IMR-90 (cell line): Measurements from ENCODE around the gene PTGR2.

Experiments
- BHLHE40 ChIP-seq: fragments of 150-350 bp; IDR thresholded peaks from 2 replicates; pipeline ENCODE4 v1.6.1; 2016; ENCODE audit warnings: mild to moderate bottlenecking, low read depth, low read length
- CEBPB ChIP-seq: IDR thresholded peaks from 2 replicates; pipeline ENCODE4 v1.6.1; 2012; ENCODE audit warnings: low read depth, low read length, improper control_type of control experiment
- CHD1 ChIP-seq: IDR thresholded peaks from 2 replicates; pipeline ENCODE4 v1.6.1; 2012; ENCODE audit warnings: low read depth, low read length, improper control_type of control experiment
- CTCF ChIP-seq: conservative IDR thresholded peaks from 2 replicates; pipeline ENCODE4 v1.5.1; 2012; ENCODE audit warnings: mild to moderate bottlenecking, low read depth, low read length, improper control_type of control experiment
- FOS ChIP-seq: fragments of 150-350 bp; IDR thresholded peaks from 2 replicates; pipeline ENCODE4 v1.6.1; 2016; ENCODE audit warnings: low read depth, low read length
- MAFK ChIP-seq: IDR thresholded peaks from 2 replicates; pipeline ENCODE4 v1.6.1; 2012; ENCODE audit warnings: low read depth, low read length, improper control_type of control experiment
- MXI1 ChIP-seq: IDR thresholded peaks from 2 replicates; pipeline ENCODE4 v1.6.1; 2012; ENCODE audit warnings: low read depth, mild to moderate bottlenecking, low read length, moderate library complexity, borderline replicate concordance
- POLR2A ChIP-seq: IDR thresholded peaks from 2 replicates; pipeline ENCODE4 v1.6.1; 2012; ENCODE audit warnings: mild to moderate bottlenecking, low read depth, low read length
- RAD21 ChIP-seq: IDR thresholded peaks from 2 replicates; pipeline ENCODE4 v1.6.1; 2012; ENCODE audit warnings: low read length, improper control_type of control experiment
- RFX5 ChIP-seq: IDR thresholded peaks from 2 replicates; pipeline ENCODE4 v1.8.0; 2012; ENCODE audit warnings: low read depth, mild to moderate bottlenecking, low read length, moderate library complexity
- TF ChIP-seq, protein P1 (sequence below): fragments of 150-350 bp; IDR thresholded peaks from 2 replicates; pipeline ENCODE4 v1.6.1; 2016; ENCODE audit warnings: low read depth, mild to moderate bottlenecking, low read length, moderate library complexity, borderline replicate concordance
- TF ChIP-seq, protein P2 (sequence below): fragments of 150-350 bp; IDR thresholded peaks from 2 replicates; pipeline ENCODE4 v1.6.1; 2017; ENCODE audit warnings: mild to moderate bottlenecking, antibody characterized with exemption, low read length, low read depth

GRCh38 chr14:73829071-73829470 is 22.6 kb upstream of the PTGR2 start:
- no peak for TF ChIP-seq MAFK
- no peak for TF ChIP-seq CTCF
- TF ChIP-seq POLR2A = no peak
- no peak for TF ChIP-seq BHLHE40
- TF ChIP-seq, protein P1, sequence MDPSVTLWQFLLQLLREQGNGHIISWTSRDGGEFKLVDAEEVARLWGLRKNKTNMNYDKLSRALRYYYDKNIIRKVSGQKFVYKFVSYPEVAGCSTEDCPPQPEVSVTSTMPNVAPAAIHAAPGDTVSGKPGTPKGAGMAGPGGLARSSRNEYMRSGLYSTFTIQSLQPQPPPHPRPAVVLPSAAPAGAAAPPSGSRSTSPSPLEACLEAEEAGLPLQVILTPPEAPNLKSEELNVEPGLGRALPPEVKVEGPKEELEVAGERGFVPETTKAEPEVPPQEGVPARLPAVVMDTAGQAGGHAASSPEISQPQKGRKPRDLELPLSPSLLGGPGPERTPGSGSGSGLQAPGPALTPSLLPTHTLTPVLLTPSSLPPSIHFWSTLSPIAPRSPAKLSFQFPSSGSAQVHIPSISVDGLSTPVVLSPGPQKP = no peak
- TF ChIP-seq RAD21 = no peak
- TF ChIP-seq CHD1 = no peak
- no peak for TF ChIP-seq CEBPB
- TF ChIP-seq RFX5 = no peak
- TF ChIP-seq FOS = no peak
- TF ChIP-seq MXI1 = no peak
- TF ChIP-seq, protein P2, sequence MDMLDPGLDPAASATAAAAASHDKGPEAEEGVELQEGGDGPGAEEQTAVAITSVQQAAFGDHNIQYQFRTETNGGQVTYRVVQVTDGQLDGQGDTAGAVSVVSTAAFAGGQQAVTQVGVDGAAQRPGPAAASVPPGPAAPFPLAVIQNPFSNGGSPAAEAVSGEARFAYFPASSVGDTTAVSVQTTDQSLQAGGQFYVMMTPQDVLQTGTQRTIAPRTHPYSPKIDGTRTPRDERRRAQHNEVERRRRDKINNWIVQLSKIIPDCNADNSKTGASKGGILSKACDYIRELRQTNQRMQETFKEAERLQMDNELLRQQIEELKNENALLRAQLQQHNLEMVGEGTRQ = no peak
